KOPT-K1 (cell line): ENCODE results near the gene KIF1A.

Experiments
- H3K27ac ChIP-seq: fragments of 200-600 bp; sonication (generic); 2 replicates; pipeline ENCODE4 v1.5.1; 2016; ENCODE audit warnings: antibody characterized with exemption, mild to moderate bottlenecking, low read depth, low read length; ENCODE audit not compliant: poor library complexity, severe bottlenecking
- H3K36me3 ChIP-seq: fragments of 200-600 bp; sonication (generic); 2 replicates; pipeline ENCODE4 v1.5.1; 2017; ENCODE audit warnings: antibody characterized with exemption, mild to moderate bottlenecking, low read length, moderate library complexity; ENCODE audit not compliant: insufficient read depth
- H3K9me3 ChIP-seq: fragments of 200-600 bp; sonication (generic); 2 replicates; pipeline ENCODE4 v1.5.1; 2017; ENCODE audit warnings: antibody characterized with exemption, low read length, mild to moderate bottlenecking; ENCODE audit not compliant: insufficient read depth, poor library complexity, severe bottlenecking

KIF1A gene

DNA sequence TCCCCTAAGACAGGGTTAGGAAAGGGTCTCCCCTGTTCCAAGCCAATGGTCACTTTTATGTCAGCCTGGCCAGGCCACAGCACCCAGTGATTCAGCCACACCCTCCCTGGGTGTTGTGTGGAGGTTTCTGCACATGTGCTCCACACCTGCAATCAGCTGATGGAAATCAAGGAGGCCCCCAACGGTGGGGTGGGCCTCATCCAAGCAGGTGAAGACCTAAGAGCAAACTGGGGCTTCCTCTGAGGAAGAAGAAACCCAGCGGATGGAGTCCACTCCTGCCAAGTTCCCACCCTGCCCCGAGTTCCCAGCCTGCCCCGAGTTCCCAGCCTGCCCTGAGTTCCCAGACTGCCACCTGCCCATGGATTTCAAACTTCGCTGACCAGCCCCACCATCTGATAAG lies 55.4 kb downstream of the KIF1A start:
- H3K9me3 ChIP-seq: no peaks in the 10 kb centered on the region
- H3K27ac ChIP-seq: no peak overlapping the region
- no peaks in the 10 kb centered on the region for H3K36me3 ChIP-seq

- H3K27ac ChIP-seq: no peak overlapping the region
- no peaks in the 10 kb centered on the region for H3K36me3 ChIP-seq
- H3K9me3 ChIP-seq: no peaks in the 10 kb centered on the region
These were observed 57.0 kb downstream of the KIF1A start for GRCh38 chr2:240762971-240763370.

DNA sequence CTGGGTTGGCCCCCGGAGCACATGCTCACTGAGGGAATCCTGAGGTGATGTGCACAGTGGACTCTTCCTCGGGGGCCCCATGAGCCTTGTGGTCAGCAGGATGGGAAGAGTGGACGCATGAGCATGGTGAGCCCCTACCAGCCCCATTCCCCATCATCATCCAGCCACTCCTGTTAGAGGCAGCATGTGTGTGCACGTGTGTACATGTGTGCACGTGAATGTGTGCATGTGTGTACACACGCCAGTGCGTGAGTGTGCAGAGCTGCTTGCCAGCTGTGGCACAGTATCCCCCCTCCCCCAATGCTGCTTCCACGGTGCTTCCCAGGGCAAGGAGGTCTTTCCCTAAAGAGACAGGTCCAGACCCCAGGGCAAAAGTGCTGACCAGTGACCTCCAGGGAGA lies 57.8 kb downstream of the KIF1A start:
- H3K9me3 ChIP-seq: no peaks in the 10 kb centered on the region
- H3K36me3 ChIP-seq: no peaks in the 10 kb centered on the region
- H3K27ac ChIP-seq: no peak overlapping the region

GRCh38 chr2:240760576-240761246 lies 59.3 kb downstream of the KIF1A start:
- Histone ChIP-seq H3K9me3 (no peaks in the 10 kb centered on the region), H3K36me3 (no peaks in the 10 kb centered on the region), H3K27ac (no peak overlapping the region)

GRCh38 chr2:240760121-240760520 lies 59.9 kb downstream of the KIF1A start:
- Histone ChIP-seq H3K9me3 (no peaks in the 10 kb centered on the region), H3K36me3 (no peaks in the 10 kb centered on the region), H3K27ac (no peak overlapping the region)

- no peaks in the 10 kb centered on the region for H3K9me3 ChIP-seq
- no peaks in the 10 kb centered on the region for H3K36me3 ChIP-seq
- no peak overlapping the region for H3K27ac ChIP-seq
These were observed 60.6 kb downstream of the KIF1A start for GRCh38 chr2:240759459-240759858.

DNA sequence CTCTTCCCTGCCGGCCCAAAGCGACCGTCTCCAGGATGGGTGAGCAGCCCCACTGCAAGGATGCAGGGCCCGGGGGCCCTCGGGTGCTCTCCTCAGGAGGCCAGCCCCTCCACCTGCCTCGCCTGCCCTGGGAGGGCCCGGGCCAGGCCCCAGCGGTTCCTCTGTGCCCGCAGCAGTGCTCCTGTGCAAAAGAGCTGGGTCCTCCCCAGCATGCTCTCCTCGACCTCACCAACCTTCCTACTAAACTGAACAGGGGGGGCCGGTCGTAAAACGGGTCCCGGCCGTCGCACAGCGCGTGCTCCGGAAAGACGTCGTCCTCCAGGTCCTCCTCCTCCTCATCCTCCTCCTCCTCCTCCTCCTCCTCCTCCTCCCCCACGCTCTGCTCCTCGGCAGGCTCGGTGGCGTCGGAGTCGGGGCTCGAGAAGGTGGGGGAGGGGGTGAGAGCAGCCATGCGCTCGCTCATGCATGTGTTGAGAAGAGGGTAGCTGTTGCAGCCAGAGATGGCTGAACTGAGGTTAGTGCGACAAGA lies 62.9 kb downstream of the KIF1A start:
- H3K27ac ChIP-seq: no peak overlapping the region
- no peaks in the 10 kb centered on the region for H3K36me3 ChIP-seq
- H3K9me3 ChIP-seq: no peaks in the 10 kb centered on the region

DNA sequence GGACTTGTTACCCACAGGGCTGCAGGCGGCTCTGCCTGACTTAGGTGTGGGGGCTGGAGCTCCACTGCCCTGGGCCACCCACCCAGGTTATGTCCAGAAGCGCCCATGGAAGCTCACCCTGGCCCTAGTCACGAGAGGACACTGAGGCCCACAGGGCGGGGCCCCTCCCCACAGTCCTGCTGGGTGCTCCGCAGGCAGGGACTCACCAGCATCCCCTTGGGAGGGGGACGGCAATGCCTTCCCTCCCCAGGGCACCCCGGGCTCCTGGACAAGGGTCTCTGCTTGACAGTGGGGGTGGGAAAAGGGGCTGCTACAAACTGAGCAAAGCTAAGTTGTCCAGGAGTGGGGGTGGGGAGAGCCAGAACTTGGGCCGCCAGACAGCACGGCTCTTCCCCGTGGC lies 67.8 kb downstream of the KIF1A start:
- Histone ChIP-seq H3K36me3 (no peaks in the 10 kb centered on the region), H3K27ac (no peak overlapping the region), H3K9me3 (no peaks in the 10 kb centered on the region)

- no peak overlapping the region for H3K27ac ChIP-seq
- no peaks in the 10 kb centered on the region for H3K9me3 ChIP-seq
- no peaks in the 10 kb centered on the region for H3K36me3 ChIP-seq
These were observed 69.6 kb downstream of the KIF1A start for GRCh38 chr2:240750409-240750808.

GRCh38 chr2:240749516-240749915 lies 70.5 kb downstream of the KIF1A start:
- no peaks in the 10 kb centered on the region for H3K9me3 ChIP-seq
- no peaks in the 10 kb centered on the region for H3K36me3 ChIP-seq
- no peak overlapping the region for H3K27ac ChIP-seq

DNA sequence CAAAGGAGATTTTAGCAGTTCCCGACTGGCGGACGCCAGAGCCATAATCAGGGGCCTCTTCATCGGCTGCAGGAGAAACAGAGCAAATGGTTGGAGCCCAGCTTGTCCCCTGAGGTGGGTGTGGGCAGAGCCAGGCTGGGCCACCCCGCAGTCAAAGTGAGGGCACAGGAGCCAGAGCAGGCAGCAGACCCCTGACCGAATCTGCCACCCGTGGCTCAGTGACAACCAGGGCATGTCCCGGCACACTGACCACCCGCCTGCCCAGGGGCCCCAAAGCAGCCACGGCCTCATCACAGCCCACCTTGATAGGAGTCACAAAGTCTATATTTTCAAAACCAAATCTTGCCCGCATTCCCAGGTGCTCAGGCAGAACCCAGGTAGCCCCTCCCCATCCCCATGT lies 72.8 kb downstream of the KIF1A start:
- Histone ChIP-seq H3K9me3 (no peaks in the 10 kb centered on the region), H3K36me3 (no peaks in the 10 kb centered on the region), H3K27ac (no peak overlapping the region)

- no peaks in the 10 kb centered on the region for H3K36me3 ChIP-seq
- H3K9me3 ChIP-seq: no peaks in the 10 kb centered on the region
- H3K27ac ChIP-seq: no peak overlapping the region
These were observed 73.3 kb downstream of the KIF1A start for GRCh38 chr2:240746671-240747070.

DNA sequence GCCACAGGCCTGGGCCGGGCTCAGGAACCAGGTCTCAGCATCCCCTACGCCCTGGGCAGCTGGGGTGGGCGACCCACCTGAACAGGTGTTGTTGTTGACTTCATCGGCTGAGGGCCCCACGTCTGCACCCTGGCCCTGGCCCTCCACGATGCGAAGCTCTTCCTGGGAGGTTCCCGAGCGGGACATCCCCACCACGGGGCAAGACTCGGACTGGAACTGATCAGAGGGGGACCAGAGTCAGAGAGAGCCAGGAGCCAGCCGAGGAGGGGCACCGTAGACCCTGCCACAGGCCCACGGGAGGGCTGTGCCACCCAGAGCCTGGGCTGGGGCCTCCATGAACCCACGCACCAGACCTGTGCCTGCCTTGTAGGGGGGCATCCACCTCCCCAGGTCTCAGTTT lies 74.1 kb downstream of the KIF1A start:
- no peaks in the 10 kb centered on the region for H3K9me3 ChIP-seq
- H3K27ac ChIP-seq: no peak overlapping the region
- H3K36me3 ChIP-seq: no peaks in the 10 kb centered on the region

DNA sequence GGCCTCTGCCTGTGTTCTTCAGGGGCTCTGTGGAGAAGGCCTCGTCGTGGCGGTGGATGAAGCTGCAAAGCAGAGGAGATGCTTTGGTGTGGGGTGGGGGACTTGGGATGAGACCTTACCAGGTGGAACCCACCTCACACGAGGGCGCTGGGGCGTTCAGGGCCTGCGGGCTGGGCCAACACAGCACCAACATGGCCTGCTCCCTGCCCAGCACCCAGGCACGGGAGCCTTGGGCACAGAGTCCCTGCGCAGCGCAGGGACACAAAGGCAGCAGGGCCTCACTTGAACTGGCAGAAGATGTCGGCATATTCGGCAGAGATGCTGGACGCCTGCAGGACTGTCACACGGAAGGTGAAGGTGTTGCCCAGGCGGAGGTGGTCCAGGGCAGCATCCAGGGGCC lies 74.6 kb downstream of the KIF1A start:
- no peaks in the 10 kb centered on the region for H3K9me3 ChIP-seq
- H3K36me3 ChIP-seq: no peaks in the 10 kb centered on the region
- H3K27ac ChIP-seq: no peak overlapping the region

DNA sequence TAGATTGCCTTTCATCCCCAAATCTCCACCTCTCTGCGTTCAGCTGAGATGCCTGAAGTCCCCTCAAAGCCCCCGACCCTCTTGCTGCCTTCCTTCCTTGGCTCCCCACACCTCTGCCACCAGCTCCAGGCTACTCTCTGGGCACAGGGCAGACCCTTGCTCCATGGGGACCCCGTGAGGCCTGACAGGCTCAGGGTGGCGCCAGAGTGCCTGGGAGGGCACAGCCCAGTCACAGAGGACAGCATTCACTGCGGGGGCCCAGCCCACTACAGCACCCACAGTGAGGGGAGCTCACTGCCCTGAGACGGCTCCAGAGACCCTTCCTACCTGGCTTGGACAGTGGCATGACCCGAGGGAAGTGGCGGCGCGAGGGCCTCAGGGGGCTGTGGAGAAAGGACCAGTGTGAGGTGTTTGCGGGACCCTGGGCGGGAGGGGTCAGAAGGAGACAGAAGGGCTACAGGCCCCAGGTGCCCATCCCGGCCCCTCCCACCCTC lies 77.4 kb downstream of the KIF1A start:
- H3K36me3 ChIP-seq: no peaks in the 10 kb centered on the region
- H3K9me3 ChIP-seq: no peaks in the 10 kb centered on the region

GRCh38 chr2:240741091-240741490 lies 78.9 kb downstream of the KIF1A start:
- H3K27ac ChIP-seq: no peak overlapping the region
- H3K36me3 ChIP-seq: no peaks in the 10 kb centered on the region
- H3K9me3 ChIP-seq: no peaks in the 10 kb centered on the region

More for the DNA sequence above, 77.4 kb downstream of the KIF1A start:
- H3K27ac ChIP-seq: no peak overlapping the region
